HEK293 (cell line): Measurements from ENCODE around the gene SOX2.
A peak's percentile ranks its signal among the peaks of the same experiment; 100 is the strongest.

ENCODE experiments used
- CTCF ChIA-PET: fragments of 350-600 bp; formaldehyde crosslinking; extraction: SDS; loops from one replicate; lab custom pipeline; 2021; ENCODE audit warnings: antibody characterized with exemption; lab: Yijun Ruan, JAX
- POLR2A ChIA-PET: fragments of 300-600 bp; formaldehyde crosslinking; extraction: SDS; loops from one replicate; lab custom pipeline; 2020; ENCODE audit warnings: antibody characterized with exemption, inconsistent platforms; lab: Yijun Ruan, JAX
- H3K27ac ChIP-seq: fragments of 200-500 bp; sonication (Bioruptor generic); 2 replicates; pipeline ENCODE4 v1.5.1; 2014; ENCODE audit warnings: low read depth, low read length, control low read depth, inconsistent platforms; ENCODE audit errors: extremely low read depth
- H3K36me3 ChIP-seq, 2 experiments: fragments of 200-500 bp in 1 of 2; sonication (Bioruptor generic) in 1 of 2; 1 replicate in 1 of 2; 2 replicates in 1 of 2; pipeline ENCODE4 v1.5.1; 2014 to 2017; ENCODE audit warnings: inconsistent platforms in 2 of 2, low read length in 2 of 2; ENCODE audit not compliant: control insufficient read depth in 2 of 2, insufficient read depth in 1 of 2
- H3K4me1 ChIP-seq: fragments of 200-500 bp; sonication (Bioruptor generic); 2 replicates; pipeline ENCODE4 v1.5.1; 2014; ENCODE audit warnings: mild to moderate bottlenecking, low read length, inconsistent platforms; ENCODE audit not compliant: control insufficient read depth, insufficient read depth
- H3K4me3 ChIP-seq: 2 replicates; pipeline ENCODE4 v1.5.1; 2011; ENCODE audit warnings: low read depth, mild to moderate bottlenecking, control low read depth, low read length, moderate library complexity
- H3K9me3 ChIP-seq: fragments of 200-500 bp; sonication (Bioruptor generic); 2 replicates; pipeline ENCODE4 v1.5.1; 2014; ENCODE audit warnings: low read depth, low read length, inconsistent platforms; ENCODE audit not compliant: control insufficient read depth, insufficient read depth
- CTCF ChIP-seq: fragments of 450-650 bp; formaldehyde crosslinking; IDR thresholded peaks from 2 replicates; pipeline ENCODE4 v1.5.1; 2016; ENCODE audit warnings: missing biosample characterization, missing genetic modification characterization
- FEZF1 ChIP-seq: fragments of 450-650 bp; formaldehyde crosslinking; IDR thresholded peaks from 2 replicates; pipeline ENCODE4 v1.5.1; 2016; ENCODE audit warnings: missing biosample characterization, missing genetic modification characterization
- GLIS2 ChIP-seq: fragments of 450-650 bp; formaldehyde crosslinking; IDR thresholded peaks from 2 replicates; pipeline ENCODE4 v1.5.1; 2016; ENCODE audit warnings: missing biosample characterization, missing genetic modification characterization
- KLF9 ChIP-seq: fragments of 450-650 bp; formaldehyde crosslinking; IDR thresholded peaks from 2 replicates; pipeline ENCODE4 v1.5.1; 2016; ENCODE audit warnings: missing biosample characterization, missing genetic modification characterization, low read depth
- REPIN1 ChIP-seq: fragments of 450-650 bp; formaldehyde crosslinking; IDR thresholded peaks from 2 replicates; pipeline ENCODE4 v1.5.1; 2017; ENCODE audit warnings: missing biosample characterization, missing genetic modification characterization, low read depth
- SCRT1 ChIP-seq: fragments of 450-650 bp; formaldehyde crosslinking; IDR thresholded peaks from 2 replicates; pipeline ENCODE4 v1.5.1; 2016; ENCODE audit warnings: missing biosample characterization, missing genetic modification characterization, borderline replicate concordance
- SP3 ChIP-seq: fragments of 450-650 bp; formaldehyde crosslinking; IDR thresholded peaks from 2 replicates; pipeline ENCODE4 v1.5.1; 2016; ENCODE audit warnings: missing biosample characterization, missing genetic modification characterization
- ZBTB20 ChIP-seq: fragments of 450-650 bp; formaldehyde crosslinking; IDR thresholded peaks from 2 replicates; pipeline ENCODE4 v1.5.1; 2016; ENCODE audit warnings: missing biosample characterization, missing genetic modification characterization
- ZNF132 ChIP-seq: fragments of 450-650 bp; formaldehyde crosslinking; IDR thresholded peaks from 2 replicates; pipeline ENCODE4 v1.5.1; 2017; ENCODE audit warnings: missing biosample characterization, missing genetic modification characterization, borderline replicate concordance
- ZNF174 ChIP-seq: fragments of 450-650 bp; formaldehyde crosslinking; IDR thresholded peaks from 2 replicates; pipeline ENCODE4 v1.5.0; 2017; ENCODE audit warnings: missing biosample characterization, mild to moderate bottlenecking, missing genetic modification characterization
- ZNF184 ChIP-seq: fragments of 450-650 bp; IDR thresholded peaks from 2 replicates; pipeline ENCODE4 v1.5.1; 2018; ENCODE audit warnings: missing biosample characterization, mild to moderate bottlenecking, missing genetic modification characterization
- ZNF311 ChIP-seq: fragments of 450-650 bp; formaldehyde crosslinking; IDR thresholded peaks from 2 replicates; pipeline ENCODE4 v1.5.1; 2017; ENCODE audit warnings: missing biosample characterization, missing genetic modification characterization, borderline replicate concordance
- ZNF335 ChIP-seq: fragments of 450-650 bp; formaldehyde crosslinking; conservative IDR thresholded peaks from 2 replicates; pipeline ENCODE4 v1.5.1; 2016; ENCODE audit warnings: missing biosample characterization, missing genetic modification characterization
- ZNF354C ChIP-seq: fragments of 450-650 bp; formaldehyde crosslinking; IDR thresholded peaks from 2 replicates; pipeline ENCODE4 v1.5.1; 2016; ENCODE audit warnings: missing biosample characterization, missing genetic modification characterization, low read depth, borderline replicate concordance
- ZNF366 ChIP-seq: fragments of 450-650 bp; formaldehyde crosslinking; conservative IDR thresholded peaks from 2 replicates; pipeline ENCODE4 v1.5.1; 2016; ENCODE audit warnings: missing biosample characterization, missing genetic modification characterization
- ZNF391 ChIP-seq: fragments of 450-650 bp; formaldehyde crosslinking; IDR thresholded peaks from 2 replicates; pipeline ENCODE4 v1.5.1; 2016; ENCODE audit warnings: low read depth, missing biosample characterization, missing genetic modification characterization, borderline replicate concordance
- ZNF394 ChIP-seq: fragments of 450-650 bp; formaldehyde crosslinking; IDR thresholded peaks from 2 replicates; pipeline ENCODE4 v1.5.1; 2016; ENCODE audit warnings: missing biosample characterization, missing genetic modification characterization, mild to moderate bottlenecking, moderate library complexity, borderline replicate concordance
- ZNF433 ChIP-seq: fragments of 450-650 bp; formaldehyde crosslinking; IDR thresholded peaks from 2 replicates; pipeline ENCODE4 v1.5.1; 2016; ENCODE audit warnings: missing biosample characterization, missing genetic modification characterization, low read depth
- ZNF501 ChIP-seq: fragments of 450-650 bp; formaldehyde crosslinking; IDR thresholded peaks from 2 replicates; pipeline ENCODE4 v1.5.1; 2016; ENCODE audit warnings: missing biosample characterization, missing genetic modification characterization
- ZNF514 ChIP-seq: fragments of 450-650 bp; formaldehyde crosslinking; IDR thresholded peaks from 2 replicates; pipeline ENCODE4 v1.5.1; 2016; ENCODE audit warnings: missing biosample characterization, missing genetic modification characterization
- ZNF561 ChIP-seq: fragments of 450-650 bp; IDR thresholded peaks from 2 replicates; pipeline ENCODE4 v1.5.1; 2018; ENCODE audit warnings: missing biosample characterization, missing genetic modification characterization, borderline replicate concordance
- ZNF654 ChIP-seq: fragments of 450-650 bp; formaldehyde crosslinking; IDR thresholded peaks from 2 replicates; pipeline ENCODE4 v1.5.1; 2016; ENCODE audit warnings: low read depth, missing biosample characterization, missing genetic modification characterization
- ZNF701 ChIP-seq: fragments of 450-650 bp; formaldehyde crosslinking; IDR thresholded peaks from 2 replicates; pipeline ENCODE4 v1.5.1; 2016; ENCODE audit warnings: missing biosample characterization, missing genetic modification characterization
- ZNF707 ChIP-seq: fragments of 450-650 bp; formaldehyde crosslinking; IDR thresholded peaks from 2 replicates; pipeline ENCODE4 v1.5.1; 2016; ENCODE audit warnings: missing biosample characterization, missing genetic modification characterization
- ZSCAN23 ChIP-seq: fragments of 450-650 bp; formaldehyde crosslinking; IDR thresholded peaks from 2 replicates; pipeline ENCODE4 v1.5.1; 2016; ENCODE audit warnings: missing biosample characterization, missing genetic modification characterization
- TF ChIP-seq, protein P1 (sequence below): fragments of 450-650 bp; formaldehyde crosslinking; conservative IDR thresholded peaks from 2 replicates; pipeline ENCODE4 v1.5.1; 2016; ENCODE audit warnings: low read depth, missing biosample characterization, missing genetic modification characterization
- TF ChIP-seq, protein P2 (sequence below): fragments of 450-650 bp; formaldehyde crosslinking; IDR thresholded peaks from 2 replicates; pipeline ENCODE4 v1.5.1; 2016; ENCODE audit warnings: missing biosample characterization, missing genetic modification characterization
- TF ChIP-seq, protein P3 (sequence below): fragments of 450-650 bp; formaldehyde crosslinking; IDR thresholded peaks from 2 replicates; pipeline ENCODE4 v1.5.1; 2016; ENCODE audit warnings: missing biosample characterization, missing genetic modification characterization

The SOX2 gene

DNA sequence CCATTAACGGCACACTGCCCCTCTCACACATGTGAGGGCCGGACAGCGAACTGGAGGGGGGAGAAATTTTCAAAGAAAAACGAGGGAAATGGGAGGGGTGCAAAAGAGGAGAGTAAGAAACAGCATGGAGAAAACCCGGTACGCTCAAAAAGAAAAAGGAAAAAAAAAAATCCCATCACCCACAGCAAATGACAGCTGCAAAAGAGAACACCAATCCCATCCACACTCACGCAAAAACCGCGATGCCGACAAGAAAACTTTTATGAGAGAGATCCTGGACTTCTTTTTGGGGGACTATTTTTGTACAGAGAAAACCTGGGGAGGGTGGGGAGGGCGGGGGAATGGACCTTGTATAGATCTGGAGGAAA is 1.5 kb downstream of the SOX2 start (continued):
- TF ChIP-seq, protein P1, sequence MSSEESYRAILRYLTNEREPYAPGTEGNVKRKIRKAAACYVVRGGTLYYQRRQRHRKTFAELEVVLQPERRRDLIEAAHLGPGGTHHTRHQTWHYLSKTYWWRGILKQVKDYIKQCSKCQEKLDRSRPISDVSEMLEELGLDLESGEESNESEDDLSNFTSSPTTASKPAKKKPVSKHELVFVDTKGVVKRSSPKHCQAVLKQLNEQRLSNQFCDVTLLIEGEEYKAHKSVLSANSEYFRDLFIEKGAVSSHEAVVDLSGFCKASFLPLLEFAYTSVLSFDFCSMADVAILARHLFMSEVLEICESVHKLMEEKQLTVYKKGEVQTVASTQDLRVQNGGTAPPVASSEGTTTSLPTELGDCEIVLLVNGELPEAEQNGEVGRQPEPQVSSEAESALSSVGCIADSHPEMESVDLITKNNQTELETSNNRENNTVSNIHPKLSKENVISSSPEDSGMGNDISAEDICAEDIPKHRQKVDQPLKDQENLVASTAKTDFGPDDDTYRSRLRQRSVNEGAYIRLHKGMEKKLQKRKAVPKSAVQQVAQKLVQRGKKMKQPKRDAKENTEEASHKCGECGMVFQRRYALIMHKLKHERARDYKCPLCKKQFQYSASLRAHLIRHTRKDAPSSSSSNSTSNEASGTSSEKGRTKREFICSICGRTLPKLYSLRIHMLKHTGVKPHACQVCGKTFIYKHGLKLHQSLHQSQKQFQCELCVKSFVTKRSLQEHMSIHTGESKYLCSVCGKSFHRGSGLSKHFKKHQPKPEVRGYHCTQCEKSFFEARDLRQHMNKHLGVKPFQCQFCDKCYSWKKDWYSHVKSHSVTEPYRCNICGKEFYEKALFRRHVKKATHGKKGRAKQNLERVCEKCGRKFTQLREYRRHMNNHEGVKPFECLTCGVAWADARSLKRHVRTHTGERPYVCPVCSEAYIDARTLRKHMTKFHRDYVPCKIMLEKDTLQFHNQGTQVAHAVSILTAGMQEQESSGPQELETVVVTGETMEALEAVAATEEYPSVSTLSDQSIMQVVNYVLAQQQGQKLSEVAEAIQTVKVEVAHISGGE = no peak
- no peak for TF ChIP-seq ZNF366
- no peak for TF ChIP-seq ZNF174 (tag by site-specific recombination)
- no peak for TF ChIP-seq REPIN1 (tag by site-specific recombination)
- peak; percentile 29; the same call in 1 of the 2 replicates for TF ChIP-seq FEZF1
- TF ChIP-seq ZNF335 = peak; percentile 47
- no peak for TF ChIP-seq ZNF394
- no peak for TF ChIP-seq CTCF (tag by site-specific recombination)
- no peak for TF ChIP-seq ZNF701 (tag by site-specific recombination)
- no peak for TF ChIP-seq ZNF311 (tag by site-specific recombination)
- no peak for TF ChIP-seq ZNF514 (tag by site-specific recombination)
- TF ChIP-seq, all 188 proteins: peak for 7

DNA sequence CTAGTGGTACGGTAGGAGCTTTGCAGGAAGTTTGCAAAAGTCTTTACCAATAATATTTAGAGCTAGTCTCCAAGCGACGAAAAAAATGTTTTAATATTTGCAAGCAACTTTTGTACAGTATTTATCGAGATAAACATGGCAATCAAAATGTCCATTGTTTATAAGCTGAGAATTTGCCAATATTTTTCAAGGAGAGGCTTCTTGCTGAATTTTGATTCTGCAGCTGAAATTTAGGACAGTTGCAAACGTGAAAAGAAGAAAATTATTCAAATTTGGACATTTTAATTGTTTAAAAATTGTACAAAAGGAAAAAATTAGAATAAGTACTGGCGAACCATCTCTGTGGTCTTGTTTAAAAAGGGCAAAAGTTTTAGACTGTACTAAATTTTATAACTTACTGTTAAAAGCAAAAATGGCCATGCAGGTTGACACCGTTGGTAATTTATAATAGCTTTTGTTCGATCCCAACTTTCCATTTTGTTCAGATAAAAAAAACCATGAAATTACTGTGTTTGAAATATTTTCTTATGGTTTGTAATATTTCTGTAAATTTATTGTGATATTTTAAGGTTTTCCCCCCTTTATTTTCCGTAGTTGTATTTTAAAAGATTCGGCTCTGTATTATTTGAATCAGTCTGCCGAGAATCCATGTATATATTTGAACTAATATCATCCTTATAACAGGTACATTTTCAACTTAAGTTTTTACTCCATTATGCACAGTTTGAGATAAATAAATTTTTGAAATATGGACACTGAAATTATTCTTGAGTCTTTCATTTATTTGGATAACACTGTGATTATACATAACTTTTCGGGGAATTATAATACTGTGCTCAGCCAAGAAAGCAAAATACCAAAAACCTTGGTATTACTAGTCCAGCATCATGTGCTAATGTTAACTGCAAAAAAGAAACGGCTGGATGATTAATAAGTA is 2.2 kb downstream of the SOX2 start:
- Histone ChIP-seq H3K4me1 (peaks cover 15% of the 10 kb centered on the region), H3K4me3 (peak overlapping the region; percentile 84), H3K9me3 (no peaks in the 10 kb centered on the region), H3K27ac (peak overlapping the region; percentile 71), H3K36me3 (no peaks in the 10 kb centered on the region)
- POLR2A ChIA-PET = interaction anchor here (0.7 kb wide), 1 partner anchor 110 kb away, joined by 3 read pairs; no protein-coding TSS in a partner anchor
- TF ChIP-seq ZSCAN23 (tag by site-specific recombination) (no peak), ZNF654 (tag by site-specific recombination) (no peak), ZNF132 (tag by site-specific recombination) (no peak), KLF9 (tag by site-specific recombination) (no peak), ZNF501 (no peak), ZNF354C (tag by site-specific recombination) (no peak), ZNF707 (tag by site-specific recombination) (no peak), ZNF561 (tag by site-specific recombination) (no peak), SCRT1 (tag by site-specific recombination) (no peak), ZBTB20 (no peak), ZNF391 (tag by site-specific recombination) (no peak), ZNF184 (tag by site-specific recombination) (no peak), GLIS2 (tag by site-specific recombination) (no peak), SP3 (tag by site-specific recombination) (no peak), ZNF433 (no peak)
- TF ChIP-seq, protein P2, sequence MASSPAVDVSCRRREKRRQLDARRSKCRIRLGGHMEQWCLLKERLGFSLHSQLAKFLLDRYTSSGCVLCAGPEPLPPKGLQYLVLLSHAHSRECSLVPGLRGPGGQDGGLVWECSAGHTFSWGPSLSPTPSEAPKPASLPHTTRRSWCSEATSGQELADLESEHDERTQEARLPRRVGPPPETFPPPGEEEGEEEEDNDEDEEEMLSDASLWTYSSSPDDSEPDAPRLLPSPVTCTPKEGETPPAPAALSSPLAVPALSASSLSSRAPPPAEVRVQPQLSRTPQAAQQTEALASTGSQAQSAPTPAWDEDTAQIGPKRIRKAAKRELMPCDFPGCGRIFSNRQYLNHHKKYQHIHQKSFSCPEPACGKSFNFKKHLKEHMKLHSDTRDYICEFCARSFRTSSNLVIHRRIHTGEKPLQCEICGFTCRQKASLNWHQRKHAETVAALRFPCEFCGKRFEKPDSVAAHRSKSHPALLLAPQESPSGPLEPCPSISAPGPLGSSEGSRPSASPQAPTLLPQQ (tag by site-specific recombination) = no peak
- TF ChIP-seq, protein P3, sequence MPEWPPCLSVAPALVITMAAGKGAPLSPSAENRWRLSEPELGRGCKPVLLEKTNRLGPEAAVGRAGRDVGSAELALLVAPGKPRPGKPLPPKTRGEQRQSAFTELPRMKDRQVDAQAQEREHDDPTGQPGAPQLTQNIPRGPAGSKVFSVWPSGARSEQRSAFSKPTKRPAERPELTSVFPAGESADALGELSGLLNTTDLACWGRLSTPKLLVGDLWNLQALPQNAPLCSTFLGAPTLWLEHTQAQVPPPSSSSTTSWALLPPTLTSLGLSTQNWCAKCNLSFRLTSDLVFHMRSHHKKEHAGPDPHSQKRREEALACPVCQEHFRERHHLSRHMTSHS (tag by site-specific recombination) = no peak
- CTCF ChIA-PET = interaction anchor here (0.7 to 1.7 kb wide), 3 partner anchors 12 to 393 kb away, joined by 3 to 4 read pairs (median 4); no protein-coding TSS in a partner anchor
